Right lobe of liver (tissue), 6 donors: Measurements from ENCODE around the gene BAZ2A. TPM values are rescaled to one million over a fixed set of nuclear protein-coding genes. Genes with fewer than 3 reads are reported as not detected.

Experiments used
- ATAC-seq, 4 donors: fragments of 200-7000 bp; cut with Tn5 transposase; one replicate each; pipeline ENCODE4 v1.9.1; 2020; ENCODE audit warnings: mild to moderate bottlenecking in 4 of 4, moderate library complexity in 4 of 4
- DNase-seq, 3 donors: peaks; one replicate each; pipeline ENCODE4 v3.0.0-alpha.2; 2020
- H3K27ac ChIP-seq, 3 donors: fragments of 200-600 bp; one replicate each; pipeline ENCODE4 v1.8.0; 2022
- H3K27me3 ChIP-seq, 2 donors: fragments of 200-600 bp; one replicate each; pipeline ENCODE4 v1.8.0; 2022
- H3K36me3 ChIP-seq, 4 donors: fragments of 200-600 bp; sonication (generic) in 1 of 4; one replicate each; pipeline versions ENCODE4 v1.5.1 to v1.8.0; 2017 to 2022; ENCODE audit warnings: control low read depth in 1 of 4
- H3K4me1 ChIP-seq, 4 donors: fragments of 200-600 bp; sonication (generic) in 1 of 4; one replicate each; pipeline versions ENCODE4 v1.5.1 to v1.8.0; 2017 to 2022; ENCODE audit warnings: control low read depth in 1 of 4
- H3K4me3 ChIP-seq, 3 donors: fragments of 200-600 bp; one replicate each; pipeline ENCODE4 v1.8.0; 2022
- H3K9me3 ChIP-seq, 4 donors: fragments of 200-600 bp; sonication (generic) in 1 of 4; one replicate each; pipeline versions ENCODE4 v1.5.1 to v1.8.0; 2017 to 2022; ENCODE audit warnings: control low read depth in 1 of 4
- CTCF ChIP-seq, 4 donors: fragments of 200-600 bp in 3 of 4; fragments of 450-650 bp in 1 of 4; IDR thresholded peaks; one replicate each; pipeline versions ENCODE4 v1.5.1 to v1.8.0; 2016 to 2022; ENCODE audit warnings: antibody characterized with exemption in 4 of 4, mild to moderate bottlenecking in 2 of 4
- POLR2A ChIP-seq: fragments of 450-650 bp; IDR thresholded peaks from one replicate; pipeline ENCODE4 v1.6.1; 2017; ENCODE audit warnings: antibody characterized with exemption, mild to moderate bottlenecking
- WGBS: methylation state at CpG from one replicate; pipeline ENCODE4 v1.1.6; 2018; ENCODE audit warnings: low coverage, low lambda C conversion rate; ENCODE audit not compliant: insufficient coverage; ENCODE audit errors: missing lambda C conversion rate; 5-methylcytosine and 5-hydroxymethylcytosine counted together
- intact Hi-C, 2 donors: fragments of 100-400 bp; cut with DNase I; formaldehyde crosslinking; loops; one replicate each; pipeline versions ENCODE4 v1.11.2 to v1.14.1; 2022
- long read RNA-seq: library from polyadenylated mRNA; unstranded; transcript quantifications from one replicate; pipeline ENCODE4 v2.0.0, GENCODE V29; 2019
- total RNA-seq, 6 experiments: library from RNA; depleted of rRNA in 2 of 6; stranded (reverse); fragments of >200 nt in 2 of 6; fragmentation: NEBNext Ultra II Directional in 3 of 6; extraction: Animal tissue kit (Norgen Biotek cat#: 25700) in 3 of 6; gene quantifications; one replicate each; pipeline versions ENCODE4 v1.1.0 to v1.2.4, GENCODE V29; 2016 to 2023
- donor health status: DM: no; HTN: yes; CAD: no.
- donor health status: DM: no; HTN: no; CAD: no.
- donor health status: DM: no; HTN: no; CAD: no.
- donor health status: DM: no; HTN: yes; CAD: no.
- donor health status: DM: no; HTN: yes; CAD: no.

Gene BAZ2A
- 10 to 100 TPM; 21.8 to 45.7 (median 33.4) TPM for total RNA-seq
- long read RNA-seq, partial matches to known transcripts = 0 of 1 reads
- long read RNA-seq, other reads (novel, unspliced or antisense) = 1 of 1 reads

DNA sequence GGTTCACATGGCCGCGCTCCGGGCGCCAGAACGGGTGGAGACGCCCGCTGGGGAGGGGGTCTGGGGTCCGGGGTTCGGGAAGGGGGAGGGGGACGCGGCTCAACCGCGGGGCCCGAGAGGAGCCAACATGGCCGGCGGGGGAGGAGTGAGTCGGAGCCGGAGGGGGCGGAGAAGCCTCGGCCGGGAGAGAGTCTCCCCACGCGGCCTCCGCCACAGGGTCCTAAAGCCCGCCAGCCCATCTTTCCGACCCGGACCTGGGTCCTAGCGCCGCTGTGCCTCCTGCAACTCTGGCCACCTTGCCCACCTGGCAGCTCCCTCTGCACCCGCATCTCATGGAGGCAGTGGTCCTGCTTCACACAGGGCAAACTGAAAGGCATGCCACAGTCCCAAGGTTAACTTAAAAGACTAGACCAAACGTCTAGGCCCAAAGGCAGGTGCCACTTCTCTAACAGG lies at the start of gene BAZ2A:
BAZ2A (minus strand) TSS at position 147 of the 453 bp plus-strand sequence. CDS start 12,796 bp downstream, outside the sequence.
- peaks cover 0 to 46% (median 12%) of the 10 kb centered on the region in 4 donors for H3K4me1 ChIP-seq
- H3K4me3 ChIP-seq = peak within 1 kb of the TSS; percentile 77 to 99 (median 98)
- ATAC-seq (peak; percentile 75 to 84 (median 81)), DNase-seq (peak; percentile 94 to 96 (median 94))
- H3K27me3 ChIP-seq = no peaks in the 10 kb centered on the region
- H3K36me3 ChIP-seq = peaks cover 0 to 5% (median 2%) of the 10 kb centered on the region in 4 donors
- TF ChIP-seq POLR2A (no peak), CTCF (IDR thresholded peaks at IDR 0.05) (no peak)
- H3K9me3 ChIP-seq = no peaks in the 10 kb centered on the region
- H3K27ac ChIP-seq = peak within 1 kb of the TSS; percentile 91 to 97 (median 96)
- intact Hi-C loops = no loop called here
- 0% methylated on average over 2 of the region's 31 CpGs for WGBS

GRCh38 chr12:56678852-56679251 lies 48.7 kb upstream of the BAZ2A start:
- TF ChIP-seq POLR2A (no peak), CTCF (IDR thresholded peaks at IDR 0.05) (no peak)
- H3K9me3 ChIP-seq = no peaks in the 10 kb centered on the region
- intact Hi-C loops = no loop called here
- H3K4me1 ChIP-seq = peaks cover 0 to 48% (median 14%) of the 10 kb centered on the region in 4 donors
- ATAC-seq (no peak), DNase-seq (no peak)
- no peaks in the 10 kb centered on the region for H3K27me3 ChIP-seq
- no peak overlapping the region for H3K4me3 ChIP-seq
- H3K27ac ChIP-seq = no peak overlapping the region
- peaks cover 0 to 15% (median under 1%) of the 10 kb centered on the region in 4 donors for H3K36me3 ChIP-seq
- WGBS = 84% methylated on average over 2 of the region's 2 CpGs

GRCh38 chr12:56677680-56678079 lies 47.6 kb upstream of the BAZ2A start:
- TF ChIP-seq CTCF (IDR thresholded peaks at IDR 0.05) = no peak
- no peak for TF ChIP-seq POLR2A
- DNase-seq (no peak), ATAC-seq (no peak)
- Histone ChIP-seq H3K4me3 (no peak overlapping the region), H3K9me3 (no peaks in the 10 kb centered on the region), H3K36me3 (peaks cover 0 to 15% (median under 1%) of the 10 kb centered on the region in 4 donors), H3K4me1 (peaks cover 0 to 55% (median 14%) of the 10 kb centered on the region in 4 donors), H3K27me3 (no peaks in the 10 kb centered on the region), H3K27ac (no peak overlapping the region)
- intact Hi-C loops = no loop called here
- 55% methylated on average over 1 of the region's 1 CpG for WGBS

DNA sequence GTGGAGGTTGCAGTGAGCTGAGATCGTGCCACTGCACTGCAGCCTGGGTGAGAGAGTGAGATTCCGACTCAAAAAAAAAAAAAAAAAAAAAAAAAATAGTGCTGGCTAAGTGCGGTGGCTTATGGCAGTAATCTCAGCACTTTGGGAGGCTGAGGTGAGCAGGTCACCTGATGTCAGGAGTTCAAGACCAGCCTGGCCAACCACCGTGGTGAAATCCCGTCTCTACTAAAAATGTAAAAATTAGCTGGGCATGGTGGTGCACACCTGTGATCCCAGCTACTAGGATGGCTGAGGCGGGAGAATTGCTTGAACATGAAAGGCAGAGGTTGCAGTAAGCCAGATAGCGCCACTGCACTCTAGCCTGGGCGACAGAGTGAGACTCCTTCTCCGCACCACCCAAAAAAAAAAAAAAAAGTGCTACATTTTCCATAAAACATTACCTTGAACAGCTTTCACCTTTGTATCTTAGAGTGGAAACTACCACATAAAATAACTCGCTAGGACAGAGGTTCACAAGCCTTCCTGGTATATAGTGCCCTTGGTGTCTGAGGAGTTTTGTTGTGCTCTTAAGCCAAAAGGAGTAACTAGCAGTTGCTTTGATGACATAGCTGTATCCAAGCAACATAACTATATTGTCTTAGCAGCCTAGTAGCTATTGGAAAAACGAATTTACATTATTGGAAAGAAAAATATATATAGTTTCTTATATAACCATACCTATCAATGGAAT lies 46.9 kb upstream of the BAZ2A start:
- H3K4me1 ChIP-seq = peaks cover 0 to 55% (median 14%) of the 10 kb centered on the region in 4 donors
- ATAC-seq = no peak
- intact Hi-C loops = no loop called here

More for the DNA sequence above, 46.9 kb upstream of the BAZ2A start:
- H3K27me3 ChIP-seq = no peaks in the 10 kb centered on the region
- peak in 1 of 3 donors; percentile 15 for DNase-seq
- no peaks in the 10 kb centered on the region for H3K9me3 ChIP-seq
- H3K27ac ChIP-seq = no peak overlapping the region
- 72% methylated on average over 6 of the region's 11 CpGs for WGBS
- no peak overlapping the region for H3K4me3 ChIP-seq
- TF ChIP-seq CTCF (IDR thresholded peaks at IDR 0.05) = no peak
- TF ChIP-seq POLR2A = no peak
- H3K36me3 ChIP-seq = peaks cover 0 to 21% (median under 1%) of the 10 kb centered on the region in 4 donors
